Adrenal gland (tissue), 19 donors: ENCODE measurements around the gene IGSF6. TPM values are rescaled to one million over a fixed set of nuclear protein-coding genes. Genes with fewer than 3 reads are reported as not detected.

ENCODE experiments used
- DNase-seq, 7 donors: peaks; one replicate each; pipeline ENCODE4 v3.0.0-alpha.2; 2019 to 2020
- H3K27ac ChIP-seq, 5 donors: fragments of 200-600 bp; sonication (generic) in 4 of 5; 1 replicate in 3 of 5; 2 replicates in 2 of 5; pipeline versions ENCODE4 v1.5.1 to v1.8.0; 2016 to 2020; ENCODE audit warnings: mild to moderate bottlenecking in 1 of 5
- H3K27me3 ChIP-seq: fragments of 200-600 bp; 2 replicates; pipeline ENCODE4 v1.8.0; 2021
- H3K36me3 ChIP-seq, 2 donors: fragments of 200-600 bp; replicated peaks in 1 of 2; 1 replicate in 1 of 2; 2 replicates in 1 of 2; pipeline versions ENCODE4 v1.5.1 to v1.8.0; 2018 to 2022
- H3K4me1 ChIP-seq, 2 donors: fragments of 200-600 bp; replicated peaks in 1 of 2; 1 replicate in 1 of 2; 2 replicates in 1 of 2; pipeline versions ENCODE4 v1.5.1 to v1.8.0; 2018 to 2021
- H3K4me3 ChIP-seq, 4 donors: fragments of 200-600 bp; sonication (generic) in 3 of 4; one replicate each; pipeline ENCODE4 v1.5.1; 2016 to 2018
- H3K9me3 ChIP-seq, 3 donors: fragments of 200-600 bp; sonication (generic) in 1 of 3; replicated peaks in 1 of 3; 1 replicate in 2 of 3; 2 replicates in 1 of 3; pipeline versions ENCODE4 v1.5.1 to v1.8.0; 2016 to 2021
- POLR2A ChIP-seq, 2 donors: fragments of 450-650 bp; IDR thresholded peaks; one replicate each; pipeline ENCODE4 v1.6.1; 2017; ENCODE audit warnings: antibody characterized with exemption in 2 of 2, mild to moderate bottlenecking in 2 of 2, moderate library complexity in 1 of 2
- WGBS, 4 donors: extraction: QIAGEN DNeasy Blood & Tissue Kit in 2 of 4; methylation state at CpG; one replicate each; pipeline versions ENCODE4 v1.1.5 to v1.1.7; 2013 to 2017; 5-methylcytosine and 5-hydroxymethylcytosine counted together
- intact Hi-C, 2 donors: fragments of 100-400 bp; cut with DNase I; formaldehyde crosslinking; loops; one replicate each; pipeline versions ENCODE4 v1.14.1 to v1.15.0; 2022 to 2023
- long read RNA-seq, 10 donors: library from polyadenylated mRNA in 3 of 10; unstranded in 2 of 10; stranded (forward) in 1 of 10; transcript quantifications; one replicate each; pipeline ENCODE4 v2.0.0 and lab custom pipeline, GENCODE V29; 2021 to 2026
- polyA plus RNA-seq, 3 donors: library from polyadenylated mRNA; stranded (reverse); fragments of 200-250 nt in 2 of 3; fragments of 350-450 nt in 1 of 3; fragmentation: Illumina TruSeq in 1 of 3; extraction: RNeasy Lipid Tissue Mini Kit (QIAGEN cat#74804) in 1 of 3; gene quantifications; one replicate each; pipeline ENCODE4 v1.2.3, GENCODE V29; 2013 to 2014
- total RNA-seq, 9 donors: library from RNA; depleted of rRNA in 4 of 9; stranded (reverse); fragments of >200 nt in 4 of 9; fragments of 120-200 nt in 1 of 9; fragmentation: NEBNext Ultra II Directional in 1 of 9; extraction: Animal tissue kit (Norgen Biotek cat#: 25700) in 1 of 9; gene quantifications; one replicate each; pipeline versions ENCODE4 v1.1.0 to v1.2.4, GENCODE V29; 2013 to 2023
- TF ChIP-seq, protein P1 (sequence below), 6 experiments: fragments of 450-650 bp in 4 of 6; fragments of 200-600 bp in 2 of 6; sonication (generic) in 1 of 6; IDR thresholded peaks; 1 replicate in 5 of 6; 2 replicates in 1 of 6; pipeline versions ENCODE4 v1.5.1 to v1.8.0; 2016 to 2021; ENCODE audit warnings: antibody characterized with exemption in 6 of 6, mild to moderate bottlenecking in 2 of 6, moderate library complexity in 1 of 6
- donor health status: healthy with polysubstance abuse.
- donor health status: Bipolar disorder and iron deficiency.
- donor health status: DM: yes; HTN: yes; CAD: no.
- donor health status: DM: no; HTN: no; CAD: no.
- donor health status: DM: no; HTN: no; CAD: no.
- donor health status: DM: yes; HTN: yes; CAD: no.

Gene IGSF6
- total RNA-seq = 10 to 100 TPM in 4 of 9 donors, 1 to 10 TPM in 5; 3.5 to 35.6 (median 9.8) TPM
- 10 to 100 TPM in 1 of 3 donors, 1 to 10 TPM in 2; 3.3 to 23.8 (median 3.6) TPM for polyA plus RNA-seq
- long read RNA-seq, donor 1 = 0 reads
- long read RNA-seq, donor 2, partial matches to known transcripts = 0 of 2 reads
- long read RNA-seq, donor 2, other reads (novel, unspliced or antisense) = 0 of 2 reads
- long read RNA-seq, donor 3 = 0 reads
- long read RNA-seq, donor 4, partial matches to known transcripts = 8 of 13 reads
- long read RNA-seq, donor 4, other reads (novel, unspliced or antisense) = 1 of 13 reads
- long read RNA-seq, donor 5, partial matches to known transcripts = 1 of 3 reads
- long read RNA-seq, donor 5, other reads (novel, unspliced or antisense) = 1 of 3 reads
- long read RNA-seq, donor 6, partial matches to known transcripts = 5 of 8 reads
- long read RNA-seq, donor 6, other reads (novel, unspliced or antisense) = 0 of 8 reads
- long read RNA-seq, donor 7, partial matches to known transcripts = 28 of 28 reads
- long read RNA-seq, donor 7, other reads (novel, unspliced or antisense) = 0 of 28 reads
- long read RNA-seq, donor 8, partial matches to known transcripts = 580 of 655 reads
- long read RNA-seq, donor 8, other reads (novel, unspliced or antisense) = 75 of 655 reads
- long read RNA-seq, donor 9 = 0 reads
- long read RNA-seq, donor 10 = 0 reads

GRCh38 chr16:21652453-21652852, at the start of gene IGSF6:
Gene IGSF6, minus strand, starts transcription at chr16:21652608. Its CDS starts 10 bp downstream, at chr16:21652598.
- TF ChIP-seq, protein P1, sequence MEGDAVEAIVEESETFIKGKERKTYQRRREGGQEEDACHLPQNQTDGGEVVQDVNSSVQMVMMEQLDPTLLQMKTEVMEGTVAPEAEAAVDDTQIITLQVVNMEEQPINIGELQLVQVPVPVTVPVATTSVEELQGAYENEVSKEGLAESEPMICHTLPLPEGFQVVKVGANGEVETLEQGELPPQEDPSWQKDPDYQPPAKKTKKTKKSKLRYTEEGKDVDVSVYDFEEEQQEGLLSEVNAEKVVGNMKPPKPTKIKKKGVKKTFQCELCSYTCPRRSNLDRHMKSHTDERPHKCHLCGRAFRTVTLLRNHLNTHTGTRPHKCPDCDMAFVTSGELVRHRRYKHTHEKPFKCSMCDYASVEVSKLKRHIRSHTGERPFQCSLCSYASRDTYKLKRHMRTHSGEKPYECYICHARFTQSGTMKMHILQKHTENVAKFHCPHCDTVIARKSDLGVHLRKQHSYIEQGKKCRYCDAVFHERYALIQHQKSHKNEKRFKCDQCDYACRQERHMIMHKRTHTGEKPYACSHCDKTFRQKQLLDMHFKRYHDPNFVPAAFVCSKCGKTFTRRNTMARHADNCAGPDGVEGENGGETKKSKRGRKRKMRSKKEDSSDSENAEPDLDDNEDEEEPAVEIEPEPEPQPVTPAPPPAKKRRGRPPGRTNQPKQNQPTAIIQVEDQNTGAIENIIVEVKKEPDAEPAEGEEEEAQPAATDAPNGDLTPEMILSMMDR (IDR thresholded peaks at IDR 0.05) = no peak
- TF ChIP-seq POLR2A (IDR thresholded peaks at IDR 0.05) = peak in 1 of 2 donors; percentile 28
- Histone ChIP-seq H3K4me3 (peak within 1 kb of the TSS in 1 of 4 donors; percentile 17), H3K4me1 (peaks cover 4 to 35% of the 10 kb centered on the region in 2 donors), H3K9me3 (no peaks in the 10 kb centered on the region), H3K27me3 (no peaks in the 10 kb centered on the region), H3K36me3 (no peaks in the 10 kb centered on the region), H3K27ac (peak within 1 kb of the TSS in 3 of 5 donors; percentile 10 to 54 (median 21))
- 73 to 89% (median 83%) methylated on average over 6 of the region's 6 CpGs for WGBS, 4 donors
- DNase-seq = no peak
- intact Hi-C loops = loop anchor here in 1 of 2 donors (5.0 kb wide), 1 partner anchor 55 kb away; no protein-coding TSS in a partner anchor

GRCh38 chr16:21701271-21701670, 48.9 kb upstream of the IGSF6 start:
- H3K36me3 ChIP-seq = no peaks in the 10 kb centered on the region
- intact Hi-C loops = no loop called here
- no peak for DNase-seq
- H3K27ac ChIP-seq = no peak overlapping the region
- no peak overlapping the region for H3K4me3 ChIP-seq
- H3K9me3 ChIP-seq = no peaks in the 10 kb centered on the region
- TF ChIP-seq, protein P1 (IDR thresholded peaks at IDR 0.05) = no peak
- TF ChIP-seq POLR2A (IDR thresholded peaks at IDR 0.05) = no peak
- H3K4me1 ChIP-seq = peaks cover 11 to 13% of the 10 kb centered on the region in 2 donors
- H3K27me3 ChIP-seq = no peaks in the 10 kb centered on the region
- 46 to 61% (median 55%) methylated on average over 2 of the region's 2 CpGs for WGBS, 4 donors

DNA sequence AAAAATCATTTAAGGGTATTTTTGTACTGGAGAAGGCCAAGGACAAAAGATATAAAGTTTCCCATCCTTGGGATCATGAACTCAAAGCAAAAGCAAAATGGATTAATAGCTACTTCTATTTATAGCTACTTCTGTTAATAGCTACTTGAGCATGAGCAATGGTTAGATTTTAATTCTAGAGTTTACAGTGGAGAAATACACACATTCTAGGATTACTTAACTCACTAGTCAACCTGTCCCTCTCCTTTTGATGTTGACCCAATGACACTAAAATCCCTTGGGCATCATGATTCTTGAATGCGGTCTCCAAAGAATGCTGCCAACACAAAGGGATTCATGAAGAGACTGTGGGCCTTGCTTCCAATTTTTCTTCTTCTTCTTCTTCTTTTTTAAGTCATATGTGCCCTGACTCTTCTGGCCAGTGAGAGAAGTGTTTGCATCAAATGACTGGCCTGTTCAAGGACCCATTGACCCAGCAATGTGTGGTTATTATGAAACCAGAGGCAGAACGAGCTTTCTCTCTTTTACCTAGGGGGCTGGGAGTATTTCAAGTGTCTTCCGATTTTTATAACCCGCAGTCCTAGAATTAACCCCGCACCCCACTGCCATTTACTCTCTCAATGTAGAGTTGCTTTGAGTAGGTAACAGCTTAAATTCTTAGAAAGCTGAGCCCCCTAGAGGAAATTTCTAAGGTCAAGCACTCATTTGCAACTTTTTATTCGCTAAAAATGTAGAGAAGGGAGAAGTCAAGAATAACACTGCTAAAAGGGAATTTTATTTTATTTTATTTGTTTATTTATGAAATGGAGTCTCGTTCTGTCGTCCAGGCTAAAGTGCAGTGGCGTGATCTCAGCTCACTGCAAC, 46.0 kb upstream of the IGSF6 start:
- no peaks in the 10 kb centered on the region for H3K9me3 ChIP-seq
- DNase-seq = peak in 1 of 7 donors; percentile 11
- intact Hi-C loops = no loop called here
- WGBS, 4 donors = 55 to 66% (median 61%) methylated on average over 9 of the region's 9 CpGs
- peak overlapping the region in 3 of 5 donors; percentile 36 to 42 (median 37) for H3K27ac ChIP-seq
- H3K36me3 ChIP-seq = no peaks in the 10 kb centered on the region
- H3K4me3 ChIP-seq = no peak overlapping the region
- H3K27me3 ChIP-seq = no peaks in the 10 kb centered on the region
- TF ChIP-seq POLR2A (IDR thresholded peaks at IDR 0.05) = no peak
- TF ChIP-seq, protein P1 (IDR thresholded peaks at IDR 0.05) = no peak
- peaks cover 11 to 13% of the 10 kb centered on the region in 2 donors for H3K4me1 ChIP-seq
